ENCODE results near the gene SMYD2. TPM values are rescaled to one million over a fixed set of nuclear protein-coding genes. Genes with fewer than 3 reads are reported as not detected.

SMYD2 gene
- total RNA-seq, 1 experiment from 2014 or later = 27.2 TPM

GRCh38 chr1:214314178-214314843 is 33.4 kb downstream of the SMYD2 start:
- ChIA-PET POLR2A (no interaction called here), CTCF (no interaction called here), RAD21 (ENCODE audit: low non-redundant PET in 1 of 2, low total read pairs in 2 of 2, uncharacterized antibody in 2 of 2, unreplicated experiment in 2 of 2) (no interaction called here)
- Histone ChIP-seq H2AFZ (ENCODE audit: low read depth, low read length, poor library complexity, severe bottlenecking) (no peak overlapping the region), H3K36me3 (ENCODE audit: control insufficient read depth in 1 of 2, insufficient read depth in 2 of 2, low read length in 2 of 2) (no peaks in the 10 kb centered on the region), H3K4me1 (ENCODE audit: control insufficient read depth in 1 of 2, insufficient read depth in 2 of 2, low read length in 2 of 2) (no peaks in the 10 kb centered on the region), H3K79me2 (ENCODE audit: insufficient read depth, low read length) (no peaks in the 10 kb centered on the region), H3K4me3 (replicated peaks in 1 of 2; ENCODE audit: low read depth in 1 of 2, low read length in 2 of 2) (no peak overlapping the region), H3K9me3 (ENCODE audit: control insufficient read depth in 1 of 2, insufficient read depth in 1 of 2, low read depth in 1 of 2, low read length in 2 of 2) (no peaks in the 10 kb centered on the region), H4K20me1 (ENCODE audit: insufficient read depth) (no peaks in the 10 kb centered on the region), H3K9ac (ENCODE audit: low read length) (no peak overlapping the region), H3K27me3 (ENCODE audit: insufficient read depth, low read length) (no peaks in the 10 kb centered on the region), H3K4me2 (ENCODE audit: low read length) (no peak overlapping the region), H3K9me2 (ENCODE audit: insufficient read depth) (no peaks in the 10 kb centered on the region), H3K27ac (ENCODE audit: low read depth, low read length) (no peak overlapping the region)
- no peak for TF ChIP-seq CEBPB (IDR thresholded peaks at IDR 0.05; ENCODE audit: low read depth)
- TF ChIP-seq CBX3 (IDR thresholded peaks at IDR 0.05; ENCODE audit: low read depth) = no peak
- TF ChIP-seq JUND (IDR thresholded peaks at IDR 0.05) = no peak
- TF ChIP-seq REST (IDR thresholded peaks at IDR 0.05; ENCODE audit: low read depth) = no peak
- no peak for TF ChIP-seq SIN3A (IDR thresholded peaks at IDR 0.05; ENCODE audit: low read depth)
- TF ChIP-seq, protein P1, sequence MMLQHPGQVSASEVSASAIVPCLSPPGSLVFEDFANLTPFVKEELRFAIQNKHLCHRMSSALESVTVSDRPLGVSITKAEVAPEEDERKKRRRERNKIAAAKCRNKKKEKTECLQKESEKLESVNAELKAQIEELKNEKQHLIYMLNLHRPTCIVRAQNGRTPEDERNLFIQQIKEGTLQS (IDR thresholded peaks at IDR 0.05) = no peak
- TF ChIP-seq ZFX (IDR thresholded peaks at IDR 0.05) = no peak
- no peak for TF ChIP-seq SP1 (IDR thresholded peaks at IDR 0.05; ENCODE audit: low read depth)
- TF ChIP-seq, protein P2, sequence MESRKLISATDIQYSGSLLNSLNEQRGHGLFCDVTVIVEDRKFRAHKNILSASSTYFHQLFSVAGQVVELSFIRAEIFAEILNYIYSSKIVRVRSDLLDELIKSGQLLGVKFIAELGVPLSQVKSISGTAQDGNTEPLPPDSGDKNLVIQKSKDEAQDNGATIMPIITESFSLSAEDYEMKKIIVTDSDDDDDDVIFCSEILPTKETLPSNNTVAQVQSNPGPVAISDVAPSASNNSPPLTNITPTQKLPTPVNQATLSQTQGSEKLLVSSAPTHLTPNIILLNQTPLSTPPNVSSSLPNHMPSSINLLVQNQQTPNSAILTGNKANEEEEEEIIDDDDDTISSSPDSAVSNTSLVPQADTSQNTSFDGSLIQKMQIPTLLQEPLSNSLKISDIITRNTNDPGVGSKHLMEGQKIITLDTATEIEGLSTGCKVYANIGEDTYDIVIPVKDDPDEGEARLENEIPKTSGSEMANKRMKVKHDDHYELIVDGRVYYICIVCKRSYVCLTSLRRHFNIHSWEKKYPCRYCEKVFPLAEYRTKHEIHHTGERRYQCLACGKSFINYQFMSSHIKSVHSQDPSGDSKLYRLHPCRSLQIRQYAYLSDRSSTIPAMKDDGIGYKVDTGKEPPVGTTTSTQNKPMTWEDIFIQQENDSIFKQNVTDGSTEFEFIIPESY (IDR thresholded peaks at IDR 0.05; ENCODE audit: extremely low read depth, insufficient replicate concordance, low read length) = no peak
- TF ChIP-seq, protein P3, sequence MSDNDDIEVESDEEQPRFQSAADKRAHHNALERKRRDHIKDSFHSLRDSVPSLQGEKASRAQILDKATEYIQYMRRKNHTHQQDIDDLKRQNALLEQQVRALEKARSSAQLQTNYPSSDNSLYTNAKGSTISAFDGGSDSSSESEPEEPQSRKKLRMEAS (IDR thresholded peaks at IDR 0.05) = no peak
- no peak for TF ChIP-seq SRF (IDR thresholded peaks at IDR 0.05; ENCODE audit: low read depth)
- TF ChIP-seq ZNF274 (IDR thresholded peaks at IDR 0.05; ENCODE audit: low read depth, low read length) = no peak
- no peak for TF ChIP-seq RAD21 (IDR thresholded peaks at IDR 0.05; ENCODE audit: low read depth)
- intact Hi-C loops (cut with micrococcal nuclease) = no loop called here
- DNase-seq (ENCODE audit: low read depth, low spot score) (no peak), ATAC-seq (no peak)
- no TSS peak for BruUV-seq (replicated peaks)
